Lung (tissue), 12 donors: ENCODE measurements around the gene FBXO11. TPM values are rescaled to one million over a fixed set of nuclear protein-coding genes. Genes with fewer than 3 reads are reported as not detected.
"Not testable (repeated sequence)": the region's sequence is repeated elsewhere in the genome, so short reads cannot be mapped to it uniquely, and the experiment has no call there.

Experiments used
- ATAC-seq: fragments of 200-7000 bp; cut with Tn5 transposase; one replicate; pipeline ENCODE4 v1.9.1; 2020; ENCODE audit warnings: moderate number of reproducible peaks; ENCODE audit not compliant: insufficient read depth, low FRiP score
- DNase-seq, 3 donors: peaks; one replicate each; pipeline ENCODE4 v3.0.0-alpha.2; 2013 to 2017
- H3K27ac ChIP-seq, 2 donors: one replicate each; pipeline ENCODE4 v1.5.1; 2013; ENCODE audit warnings: mild to moderate bottlenecking in 2 of 2, moderate library complexity in 2 of 2, control low read depth in 1 of 2, inconsistent platforms in 1 of 2, low read depth in 1 of 2, low read length in 1 of 2
- H3K27me3 ChIP-seq, 3 donors: one replicate each; pipeline ENCODE4 v1.5.1; 2013; ENCODE audit warnings: low read length in 2 of 3; ENCODE audit not compliant: control insufficient read depth in 3 of 3, insufficient read depth in 3 of 3
- H3K36me3 ChIP-seq, 4 donors: one replicate each; pipeline ENCODE4 v1.5.1; 2013; ENCODE audit warnings: low read length in 4 of 4, mild to moderate bottlenecking in 1 of 4, moderate library complexity in 1 of 4; ENCODE audit not compliant: control insufficient read depth in 4 of 4, insufficient read depth in 4 of 4
- H3K4me1 ChIP-seq, 5 donors: one replicate each; pipeline ENCODE4 v1.5.1; 2013; ENCODE audit warnings: low read length in 5 of 5, mild to moderate bottlenecking in 2 of 5, moderate library complexity in 1 of 5; ENCODE audit not compliant: control insufficient read depth in 5 of 5, insufficient read depth in 5 of 5
- H3K4me3 ChIP-seq: one replicate; pipeline ENCODE4 v1.5.1; 2013; ENCODE audit warnings: mild to moderate bottlenecking, control low read depth, moderate library complexity
- H3K9ac ChIP-seq, 2 donors: one replicate each; pipeline ENCODE4 v1.5.1; 2013; ENCODE audit warnings: low read length in 2 of 2, control low read depth in 1 of 2; ENCODE audit not compliant: insufficient read depth in 1 of 2
- H3K9me3 ChIP-seq, 4 donors: one replicate each; pipeline ENCODE4 v1.5.1; 2013; ENCODE audit warnings: low read length in 3 of 4, mild to moderate bottlenecking in 1 of 4, moderate library complexity in 1 of 4; ENCODE audit not compliant: control insufficient read depth in 4 of 4, insufficient read depth in 3 of 4
- CTCF ChIP-seq: IDR thresholded peaks from 2 replicates; pipeline ENCODE4 v1.5.1; 2012; ENCODE audit warnings: mild to moderate bottlenecking; ENCODE audit errors: control extremely low read depth, extremely low read depth
- WGBS, 2 donors: extraction: QIAGEN DNeasy Blood & Tissue Kit; methylation state at CpG; one replicate each; pipeline ENCODE4 v1.1.7; 2013; 5-methylcytosine and 5-hydroxymethylcytosine counted together
- polyA plus RNA-seq, 2 donors: library from polyadenylated mRNA; stranded (reverse); fragments of 200-250 nt; gene quantifications; one replicate each; pipeline ENCODE4 v1.2.1, GENCODE V29; 2013
- total RNA-seq, 2 donors: library from RNA; depleted of rRNA in 1 of 2; stranded (reverse); fragments of >200 nt in 1 of 2; gene quantifications; one replicate each; pipeline ENCODE4 v1.2.1, GENCODE V29; 2014 to 2021
- donor health status: control.
- donor health status: control.
- donor health status: Bipolar disorder and iron deficiency.
- donor health status: healthy.
- donor health status: DM: yes; HTN: yes; CAD: no.

Gene FBXO11
- total and polyA plus RNA-seq, 4 donors, result 21.9 to 157 (median 42.8) TPM

- ATAC-seq, result no peak
Observed at GRCh38 chr2:47918043-47918442, 11.7 kb upstream of the FBXO11 start.

GRCh38 chr2:47917276-47917961 is 11.1 kb upstream of the FBXO11 start:
- no peaks in the 10 kb centered on the region for H3K4me1 ChIP-seq
- no peak for DNase-seq
- WGBS, 2 donors, result 70 to 82% methylated on average over 3 of the region's 3 CpGs

More at GRCh38 chr2:47918043-47918442, 11.7 kb upstream of the FBXO11 start:
- no peaks in the 10 kb centered on the region for H3K27me3 ChIP-seq
- H3K27ac ChIP-seq, result no peak overlapping the region
- no peaks in the 10 kb centered on the region for H3K4me1 ChIP-seq
- H3K36me3 ChIP-seq, result no peaks in the 10 kb centered on the region
- H3K9ac ChIP-seq, result no peak overlapping the region
- no peak overlapping the region for H3K4me3 ChIP-seq
- 78 to 82% methylated on average over 3 of the region's 3 CpGs for WGBS, 2 donors
- no peak for DNase-seq
- no peaks in the 10 kb centered on the region for H3K9me3 ChIP-seq
- no peak for TF ChIP-seq CTCF

GRCh38 chr2:47916412-47916811 is 10.1 kb upstream of the FBXO11 start:
- H3K27ac ChIP-seq, result no peak overlapping the region
- no peak for DNase-seq
- no peaks in the 10 kb centered on the region for H3K36me3 ChIP-seq
- TF ChIP-seq CTCF, result no peak
- H3K27me3 ChIP-seq, result no peaks in the 10 kb centered on the region
- H3K9me3 ChIP-seq, result no peaks in the 10 kb centered on the region
- H3K4me3 ChIP-seq, result no peak overlapping the region
- WGBS, 2 donors, result 93 to 95% methylated on average over 1 of the region's 1 CpG
- no peak overlapping the region for H3K9ac ChIP-seq
- ATAC-seq, result no peak
- no peaks in the 10 kb centered on the region for H3K4me1 ChIP-seq

More at GRCh38 chr2:47917276-47917961, 11.1 kb upstream of the FBXO11 start:
- H3K27me3 ChIP-seq, result no peaks in the 10 kb centered on the region
- ATAC-seq, result no peak
- no peak for TF ChIP-seq CTCF
- H3K36me3 ChIP-seq, result no peaks in the 10 kb centered on the region
- no peak overlapping the region for H3K9ac ChIP-seq
- no peak overlapping the region for H3K4me3 ChIP-seq
- H3K9me3 ChIP-seq, result no peaks in the 10 kb centered on the region
- H3K27ac ChIP-seq, result no peak overlapping the region

GRCh38 chr2:47910662-47911061 is 4.4 kb upstream of the FBXO11 start:
- not testable (repeated sequence) for H3K27me3 ChIP-seq, H3K27ac ChIP-seq, H3K9ac ChIP-seq, H3K36me3 ChIP-seq, H3K9me3 ChIP-seq, ATAC-seq, H3K4me3 ChIP-seq, DNase-seq, H3K4me1 ChIP-seq
- 92 to 98% methylated on average over 4 of the region's 4 CpGs for WGBS, 2 donors
